HFF-Myc (cell line): ENCODE data around the gene ARL15.

Experiments
- DNase-seq: peaks from one replicate; pipeline ENCODE4 v3.0.0-alpha.2; 2011; ENCODE audit warnings: low read depth; ENCODE audit errors: extremely low read depth
- H3K4me3 ChIP-seq: replicated peaks from 2 replicates; pipeline ENCODE4 v1.5.1; 2011; ENCODE audit warnings: low read depth, mild to moderate bottlenecking, control low read depth, low read length
- TF ChIP-seq, protein P1 (sequence below): IDR thresholded peaks from 2 replicates; pipeline ENCODE4 v1.5.1; 2012; ENCODE audit warnings: mild to moderate bottlenecking, low read depth, low read length, control low read depth; ENCODE audit errors: missing control alignments

Gene ARL15

DNA sequence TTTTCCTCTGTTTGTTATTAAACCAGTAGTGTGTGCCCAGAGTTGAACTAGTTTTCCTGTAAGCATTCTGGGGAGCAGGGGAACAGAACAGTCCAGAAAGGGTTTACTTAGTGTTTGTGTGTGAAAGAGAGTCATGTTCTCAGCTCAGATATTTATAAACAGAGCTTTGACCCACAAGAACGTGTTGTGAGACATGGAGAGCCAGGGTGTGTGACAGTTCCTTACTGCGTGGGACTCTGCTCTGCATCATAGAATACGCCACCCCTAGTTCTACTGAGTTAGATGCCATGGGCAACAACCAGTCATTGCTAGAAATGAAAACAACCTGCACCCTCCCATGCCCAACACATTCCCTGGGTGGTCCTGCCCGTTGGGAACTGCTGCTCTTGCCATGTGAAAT lies 419.2 kb downstream of the ARL15 start:
- TF ChIP-seq, protein P1, sequence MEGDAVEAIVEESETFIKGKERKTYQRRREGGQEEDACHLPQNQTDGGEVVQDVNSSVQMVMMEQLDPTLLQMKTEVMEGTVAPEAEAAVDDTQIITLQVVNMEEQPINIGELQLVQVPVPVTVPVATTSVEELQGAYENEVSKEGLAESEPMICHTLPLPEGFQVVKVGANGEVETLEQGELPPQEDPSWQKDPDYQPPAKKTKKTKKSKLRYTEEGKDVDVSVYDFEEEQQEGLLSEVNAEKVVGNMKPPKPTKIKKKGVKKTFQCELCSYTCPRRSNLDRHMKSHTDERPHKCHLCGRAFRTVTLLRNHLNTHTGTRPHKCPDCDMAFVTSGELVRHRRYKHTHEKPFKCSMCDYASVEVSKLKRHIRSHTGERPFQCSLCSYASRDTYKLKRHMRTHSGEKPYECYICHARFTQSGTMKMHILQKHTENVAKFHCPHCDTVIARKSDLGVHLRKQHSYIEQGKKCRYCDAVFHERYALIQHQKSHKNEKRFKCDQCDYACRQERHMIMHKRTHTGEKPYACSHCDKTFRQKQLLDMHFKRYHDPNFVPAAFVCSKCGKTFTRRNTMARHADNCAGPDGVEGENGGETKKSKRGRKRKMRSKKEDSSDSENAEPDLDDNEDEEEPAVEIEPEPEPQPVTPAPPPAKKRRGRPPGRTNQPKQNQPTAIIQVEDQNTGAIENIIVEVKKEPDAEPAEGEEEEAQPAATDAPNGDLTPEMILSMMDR: no peak
- no peak for DNase-seq
- no peak overlapping the region for H3K4me3 ChIP-seq

DNA sequence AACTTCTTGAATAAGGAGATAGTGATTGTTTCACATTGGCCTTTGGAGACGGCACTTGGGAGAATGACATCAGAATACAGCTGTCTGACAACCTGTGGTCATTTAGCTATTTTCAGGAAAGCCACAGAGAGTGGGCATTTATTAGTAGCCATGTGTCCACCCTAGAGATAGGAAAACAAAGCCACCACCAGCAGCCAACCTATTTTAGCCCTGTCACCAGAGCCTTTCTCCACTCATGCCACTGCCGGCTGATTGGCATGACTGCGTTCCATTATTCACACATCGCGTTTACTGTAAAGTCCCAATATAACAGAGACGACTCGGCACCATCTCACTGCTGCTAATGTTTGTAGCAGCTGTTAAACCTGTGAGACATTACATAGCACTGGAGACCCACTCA lies 419.9 kb downstream of the ARL15 start:
- DNase-seq: no peak
- H3K4me3 ChIP-seq: no peak overlapping the region
- TF ChIP-seq, protein P1: no peak

- TF ChIP-seq, protein P1: no peak
- H3K4me3 ChIP-seq: no peak overlapping the region
- no peak for DNase-seq
Observed at GRCh38 chr5:53884844-53885243, 425.5 kb downstream of the ARL15 start.

DNA sequence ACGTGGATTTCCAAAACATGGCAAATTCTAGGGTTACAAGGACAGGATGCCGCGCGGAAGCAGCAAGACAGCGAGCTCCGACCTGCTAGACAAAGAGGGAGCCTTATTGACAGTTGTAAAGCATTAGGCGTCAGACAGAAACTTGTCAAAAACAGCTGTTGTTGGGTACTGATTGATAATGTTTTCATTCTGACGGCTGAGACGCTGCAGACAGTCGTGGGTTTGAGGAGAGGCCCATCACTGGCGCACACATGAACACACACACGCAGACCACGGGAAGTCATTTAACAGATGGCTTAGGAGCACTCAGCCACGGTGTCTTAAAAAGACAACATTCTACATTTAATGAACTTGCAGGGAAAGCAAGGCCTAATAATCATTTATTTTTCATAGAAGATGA lies 426.0 kb downstream of the ARL15 start:
- no peak for DNase-seq
- TF ChIP-seq, protein P1: no peak
- no peak overlapping the region for H3K4me3 ChIP-seq

DNA sequence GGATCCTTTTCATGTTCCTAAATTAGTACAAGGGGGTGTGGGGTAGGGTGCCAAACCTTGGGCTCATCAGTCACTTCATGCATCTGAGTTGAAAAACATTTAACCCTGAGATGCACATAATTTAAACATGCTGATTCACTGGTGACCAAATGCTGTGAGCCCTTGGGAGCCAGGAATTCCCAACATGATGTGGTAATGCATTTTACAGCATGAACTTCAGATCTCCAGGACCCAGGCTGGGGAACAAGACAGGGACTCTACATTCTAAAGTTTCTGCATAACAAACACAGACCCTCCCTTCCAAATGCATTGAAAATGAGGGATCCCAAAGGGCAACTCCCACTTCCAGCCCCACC lies 427.7 kb downstream of the ARL15 start:
- no peak overlapping the region for H3K4me3 ChIP-seq
- no peak for DNase-seq

GRCh38 chr5:53882006-53882675 lies 428.2 kb downstream of the ARL15 start:
- no peak for DNase-seq
- no peak overlapping the region for H3K4me3 ChIP-seq
- TF ChIP-seq, protein P1: no peak

More for the DNA sequence above, 427.7 kb downstream of the ARL15 start:
- TF ChIP-seq, protein P1: no peak

GRCh38 chr5:53879708-53880323 lies 430.6 kb downstream of the ARL15 start:
- TF ChIP-seq, protein P1: no peak
- no peak overlapping the region for H3K4me3 ChIP-seq
- DNase-seq: no peak
